ENCODE results near the gene POLR1A.

DNA sequence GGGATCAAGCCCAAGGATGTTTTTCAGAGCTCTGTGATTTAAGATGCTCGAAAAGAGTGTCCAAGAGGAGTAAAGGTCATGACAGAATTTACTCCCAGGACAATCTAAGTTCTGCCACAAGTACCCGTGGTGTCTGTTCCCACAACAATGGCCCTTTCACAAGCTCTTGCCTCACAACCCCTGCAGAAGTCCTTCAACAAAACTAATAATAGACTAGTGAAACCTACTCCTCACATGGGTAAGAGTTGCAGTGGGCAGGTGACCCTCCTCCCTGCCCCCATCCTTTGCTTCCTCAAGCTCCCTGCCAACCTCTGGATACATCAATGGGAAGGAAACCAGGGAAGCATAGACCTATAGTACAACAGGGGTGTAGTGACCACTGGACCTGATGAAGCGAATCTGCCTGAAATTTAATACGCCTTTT, 35.3 kb upstream of the POLR1A start:
- TF ChIP-seq, protein P1, sequence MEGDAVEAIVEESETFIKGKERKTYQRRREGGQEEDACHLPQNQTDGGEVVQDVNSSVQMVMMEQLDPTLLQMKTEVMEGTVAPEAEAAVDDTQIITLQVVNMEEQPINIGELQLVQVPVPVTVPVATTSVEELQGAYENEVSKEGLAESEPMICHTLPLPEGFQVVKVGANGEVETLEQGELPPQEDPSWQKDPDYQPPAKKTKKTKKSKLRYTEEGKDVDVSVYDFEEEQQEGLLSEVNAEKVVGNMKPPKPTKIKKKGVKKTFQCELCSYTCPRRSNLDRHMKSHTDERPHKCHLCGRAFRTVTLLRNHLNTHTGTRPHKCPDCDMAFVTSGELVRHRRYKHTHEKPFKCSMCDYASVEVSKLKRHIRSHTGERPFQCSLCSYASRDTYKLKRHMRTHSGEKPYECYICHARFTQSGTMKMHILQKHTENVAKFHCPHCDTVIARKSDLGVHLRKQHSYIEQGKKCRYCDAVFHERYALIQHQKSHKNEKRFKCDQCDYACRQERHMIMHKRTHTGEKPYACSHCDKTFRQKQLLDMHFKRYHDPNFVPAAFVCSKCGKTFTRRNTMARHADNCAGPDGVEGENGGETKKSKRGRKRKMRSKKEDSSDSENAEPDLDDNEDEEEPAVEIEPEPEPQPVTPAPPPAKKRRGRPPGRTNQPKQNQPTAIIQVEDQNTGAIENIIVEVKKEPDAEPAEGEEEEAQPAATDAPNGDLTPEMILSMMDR (IDR thresholded peaks at IDR 0.05; ENCODE audit: extremely low read depth in 1 of 2, insufficient read depth in 1 of 2, low read depth in 1 of 2, low read length in 2 of 2) = no peak
- TF ChIP-seq POLR2AphosphoS5 (IDR thresholded peaks at IDR 0.05; ENCODE audit: insufficient read depth, low read depth, low read length) = peak; percentile 40
- TF ChIP-seq POLR2A (IDR thresholded peaks at IDR 0.05; ENCODE audit: low read depth, low read length) = no peak
- no peak for TF ChIP-seq FOS (IDR thresholded peaks at IDR 0.05; ENCODE audit: borderline replicate concordance, insufficient read depth, low read length)
- no peak for TF ChIP-seq EZH2 (IDR thresholded peaks at IDR 0.05; ENCODE audit: borderline replicate concordance, low read depth, low read length, severe bottlenecking)
- TF ChIP-seq JUN (IDR thresholded peaks at IDR 0.05; ENCODE audit: borderline replicate concordance, insufficient read depth, insufficient read length, low read depth) = no peak

Data from endothelial cell of umbilical vein (primary cell).